IMR-90 (cell line): ENCODE results near the gene HMGN1. TPM values are rescaled to one million over a fixed set of nuclear protein-coding genes. Genes with fewer than 3 reads are reported as not detected.
A peak's percentile ranks its signal among the peaks of the same experiment; 100 is the strongest.

Source experiments
- ATAC-seq: fragments of 200-7000 bp; cut with Tn5 transposase; 2 replicates; pipeline ENCODE4 v1.9.1; 2020; ENCODE audit warnings: low read depth, mild to moderate bottlenecking, moderate library complexity
- BruUV-seq: library from RNA; stranded (reverse); fragments of 400-500 nt; replicated peaks from 2 replicates; lab custom pipeline; 2021; lab: Mats Ljungman, UMichigan
- CTCF ChIA-PET: fragments of 300-600 bp; formaldehyde crosslinking; extraction: SDS; loops from one replicate; lab custom pipeline; 2021; ENCODE audit warnings: antibody characterized with exemption; lab: Yijun Ruan, JAX
- POLR2A ChIA-PET: fragments of 300-600 bp; sonication (Branson Sonifier 250); formaldehyde crosslinking; loops from one replicate; lab custom pipeline; 2022; ENCODE audit warnings: antibody characterized with exemption; ENCODE audit not compliant: unreplicated experiment; lab: Charles Lee
- DNase-seq: peaks from one replicate; pipeline ENCODE4 v3.0.0; 2013
- H2AFZ ChIP-seq: replicated peaks from 2 replicates; pipeline ENCODE3; 2013; ENCODE audit warnings: low read length, mild to moderate bottlenecking; ENCODE audit not compliant: poor library complexity
- H2AK5ac ChIP-seq: 2 replicates; pipeline ENCODE4 v1.6.1; 2013; ENCODE audit warnings: low read depth, low read length, inconsistent platforms
- H2AK9ac ChIP-seq: replicated peaks from 2 replicates; pipeline ENCODE3; 2013; ENCODE audit warnings: mild to moderate bottlenecking, low read depth, low read length, moderate library complexity; ENCODE audit not compliant: poor library complexity
- H2BK120ac ChIP-seq: 2 replicates; pipeline ENCODE4 v1.6.1; 2013; ENCODE audit warnings: low read depth, low read length, inconsistent platforms
- H2BK15ac ChIP-seq: 3 replicates; pipeline ENCODE4 v1.6.1; 2013; ENCODE audit warnings: low read depth, low read length, inconsistent platforms
- H2BK20ac ChIP-seq: 2 replicates; pipeline ENCODE4 v1.6.1; 2013; ENCODE audit warnings: low read depth, mild to moderate bottlenecking, inconsistent platforms, low read length, moderate library complexity
- H2BK5ac ChIP-seq: 2 replicates; pipeline ENCODE4 v1.6.1; 2013; ENCODE audit warnings: mild to moderate bottlenecking, low read depth, low read length, inconsistent platforms; ENCODE audit not compliant: poor library complexity, severe bottlenecking
- H3K14ac ChIP-seq: replicated peaks from 2 replicates; pipeline ENCODE4 v1.6.1; 2013; ENCODE audit warnings: low read depth, low read length, inconsistent platforms
- H3K18ac ChIP-seq: 2 replicates; pipeline ENCODE4 v1.6.1; 2013; ENCODE audit warnings: low read depth, low read length, control low read depth
- H3K23ac ChIP-seq: 2 replicates; pipeline ENCODE4 v1.6.1; 2013; ENCODE audit warnings: low read depth, low read length, inconsistent platforms
- H3K27ac ChIP-seq: 2 replicates; pipeline ENCODE4 v1.5.1; 2013; ENCODE audit warnings: mild to moderate bottlenecking, control low read depth, low read length; ENCODE audit not compliant: insufficient read depth
- H3K27me3 ChIP-seq: 2 replicates; pipeline ENCODE4 v1.6.1; 2013; ENCODE audit warnings: low read length; ENCODE audit not compliant: control insufficient read depth, insufficient read depth
- H3K36me3 ChIP-seq: 2 replicates; pipeline ENCODE4 v1.6.1; 2013; ENCODE audit warnings: low read length, mixed read lengths; ENCODE audit not compliant: control insufficient read depth, insufficient read depth
- H3K4ac ChIP-seq: 2 replicates; pipeline ENCODE4 v1.6.1; 2013; ENCODE audit warnings: low read depth, low read length, inconsistent platforms
- H3K4me1 ChIP-seq: 2 replicates; pipeline ENCODE4 v1.6.1; 2013; ENCODE audit warnings: low read length, mixed read lengths; ENCODE audit not compliant: control insufficient read depth, insufficient read depth
- H3K4me2 ChIP-seq: 2 replicates; pipeline ENCODE4 v1.6.1; 2013; ENCODE audit warnings: low read depth, mild to moderate bottlenecking, control low read depth, low read length, moderate library complexity
- H3K4me3 ChIP-seq: 2 replicates; pipeline ENCODE4 v1.5.1; 2013; ENCODE audit warnings: low read depth, mild to moderate bottlenecking, control low read depth, low read length, moderate library complexity; ENCODE audit not compliant: insufficient read depth
- H3K56ac ChIP-seq: 2 replicates; pipeline ENCODE4 v1.6.1; 2013; ENCODE audit warnings: low read length, inconsistent platforms; ENCODE audit not compliant: insufficient read depth; ENCODE audit errors: extremely low read depth
- H3K79me1 ChIP-seq, 2 experiments: 2 replicates each; pipeline ENCODE4 v1.6.1; 2013; ENCODE audit warnings: low read length in 2 of 2, inconsistent platforms in 1 of 2, low read depth in 1 of 2
- H3K9ac ChIP-seq: 2 replicates; pipeline ENCODE4 v1.6.1; 2013; ENCODE audit warnings: low read depth, low read length, control low read depth
- H3K9me1 ChIP-seq: 2 replicates; pipeline ENCODE4 v1.6.1; 2013; ENCODE audit warnings: low read length, inconsistent platforms; ENCODE audit not compliant: insufficient read depth
- H3K9me3 ChIP-seq: 2 replicates; pipeline ENCODE4 v1.6.1; 2013; ENCODE audit warnings: low read length; ENCODE audit not compliant: control insufficient read depth, insufficient read depth
- H4K20me1 ChIP-seq: 2 replicates; pipeline ENCODE4 v1.6.1; 2013; ENCODE audit warnings: low read length, inconsistent platforms; ENCODE audit not compliant: insufficient read depth
- H4K5ac ChIP-seq: 2 replicates; pipeline ENCODE4 v1.6.1; 2013; ENCODE audit warnings: mild to moderate bottlenecking, low read depth, low read length, control low read depth
- H4K8ac ChIP-seq, 2 experiments: 2 replicates each; pipeline ENCODE4 v1.6.1; 2013; ENCODE audit warnings: low read depth in 2 of 2, low read length in 2 of 2, control low read depth in 1 of 2, inconsistent platforms in 1 of 2
- H4K91ac ChIP-seq: 2 replicates; pipeline ENCODE4 v1.6.1; 2013; ENCODE audit warnings: low read depth, low read length, inconsistent platforms; ENCODE audit not compliant: insufficient read depth
- BHLHE40 ChIP-seq: fragments of 150-350 bp; IDR thresholded peaks from 2 replicates; pipeline ENCODE4 v1.6.1; 2016; ENCODE audit warnings: mild to moderate bottlenecking, low read depth, low read length
- CEBPB ChIP-seq: IDR thresholded peaks from 2 replicates; pipeline ENCODE4 v1.6.1; 2012; ENCODE audit warnings: low read depth, low read length, improper control_type of control experiment
- CHD1 ChIP-seq: IDR thresholded peaks from 2 replicates; pipeline ENCODE4 v1.6.1; 2012; ENCODE audit warnings: low read depth, low read length, improper control_type of control experiment
- CTCF ChIP-seq: conservative IDR thresholded peaks from 2 replicates; pipeline ENCODE4 v1.5.1; 2012; ENCODE audit warnings: mild to moderate bottlenecking, low read depth, low read length, improper control_type of control experiment
- ELK1 ChIP-seq: fragments of 150-350 bp; IDR thresholded peaks from 2 replicates; pipeline ENCODE4 v1.6.1; 2016; ENCODE audit warnings: low read depth, mild to moderate bottlenecking, low read length, moderate library complexity, borderline replicate concordance
- FOS ChIP-seq: fragments of 150-350 bp; IDR thresholded peaks from 2 replicates; pipeline ENCODE4 v1.6.1; 2016; ENCODE audit warnings: low read depth, low read length
- MAFK ChIP-seq: IDR thresholded peaks from 2 replicates; pipeline ENCODE4 v1.6.1; 2012; ENCODE audit warnings: low read depth, low read length, improper control_type of control experiment
- MAZ ChIP-seq: IDR thresholded peaks from 2 replicates; pipeline ENCODE4 v1.6.1; 2012; ENCODE audit warnings: low read depth, mild to moderate bottlenecking, low read length, improper control_type of control experiment, moderate library complexity, borderline replicate concordance
- MXI1 ChIP-seq: IDR thresholded peaks from 2 replicates; pipeline ENCODE4 v1.6.1; 2012; ENCODE audit warnings: low read depth, mild to moderate bottlenecking, low read length, moderate library complexity, borderline replicate concordance
- NFE2L2 ChIP-seq: fragments of 150-350 bp; IDR thresholded peaks from 2 replicates; pipeline ENCODE4 v1.6.1; 2016; ENCODE audit warnings: low read depth, mild to moderate bottlenecking, low read length
- POLR2A ChIP-seq: IDR thresholded peaks from 2 replicates; pipeline ENCODE4 v1.6.1; 2012; ENCODE audit warnings: mild to moderate bottlenecking, low read depth, low read length
- RAD21 ChIP-seq: IDR thresholded peaks from 2 replicates; pipeline ENCODE4 v1.6.1; 2012; ENCODE audit warnings: low read length, improper control_type of control experiment
- RCOR1 ChIP-seq: IDR thresholded peaks from 2 replicates; pipeline ENCODE4 v1.6.1; 2012; ENCODE audit warnings: mild to moderate bottlenecking, low read length, improper control_type of control experiment; ENCODE audit not compliant: insufficient replicate concordance
- RFX5 ChIP-seq: IDR thresholded peaks from 2 replicates; pipeline ENCODE4 v1.8.0; 2012; ENCODE audit warnings: low read depth, mild to moderate bottlenecking, low read length, moderate library complexity
- SMC3 ChIP-seq: fragments of 150-350 bp; IDR thresholded peaks from 2 replicates; pipeline ENCODE4 v1.6.1; 2016; ENCODE audit warnings: low read depth, mild to moderate bottlenecking, antibody characterized with exemption, low read length, moderate library complexity
- USF2 ChIP-seq: fragments of 150-350 bp; IDR thresholded peaks from 2 replicates; pipeline ENCODE4 v1.6.1; 2017; ENCODE audit warnings: mild to moderate bottlenecking, antibody characterized with exemption, low read length, low read depth
- whole genome bisulfite sequencing, 2 experiments: methylation state at CpG; one replicate each; pipeline versions ENCODE4 v1.1.5 to v1.1.7; 2013; ENCODE audit warnings: missing lambda C conversion rate in 2 of 2; ENCODE audit not compliant: insufficient read length in 1 of 2; ENCODE audit errors: extremely low coverage in 2 of 2; 5-methylcytosine and 5-hydroxymethylcytosine counted together
- dilution Hi-C: fragments of 300-500 bp; cut with HindIII; formaldehyde crosslinking; loops from one replicate; pipeline ENCODE4 v1.14.3; 2018; ENCODE audit warnings: low sequenced_read_pairs; ENCODE audit not compliant: unreplicated experiment
- in situ Hi-C: fragments of 300-500 bp; cut with MboI; formaldehyde crosslinking; loops from 3 replicates; pipeline ENCODE4 v1.14.3; 2019; ENCODE audit warnings: low sequenced_read_pairs, inconsistent platforms, mixed read lengths
- intact Hi-C: fragments of 100-400 bp; cut with micrococcal nuclease; formaldehyde crosslinking; loops from 2 replicates; pipeline ENCODE4 v1.10.0; 2022
- polyA plus RNA-seq, 3 experiments: library from polyadenylated mRNA; depleted of rRNA; stranded (reverse); fragments of >200 nt; gene quantifications; 2 replicates each; pipeline ENCODE4 v1.2.3, GENCODE V29; 2012; ENCODE audit warnings: low replicate concordance in 1 of 3
- total RNA-seq: library from RNA; depleted of rRNA; stranded (reverse); fragments of >200 nt; gene quantifications from 2 replicates; pipeline ENCODE4 v1.2.3, GENCODE V29; 2012

The HMGN1 gene
- total and polyA plus RNA-seq, 2 of the 4 experiments (the other 2 are of a cell fraction): 55.2 to 155 TPM

- H4K8ac ChIP-seq: peak overlapping the region in 1 of 2 experiments; percentile 65; a peak in 1 of 4 replicates
- intact Hi-C loops (loop anchor here (1.0 to 10.0 kb wide), 4 partner anchors 40 to 884 kb away; partner anchors contain the start of gene PSMG1), dilution Hi-C loops (no loop called here), in situ Hi-C loops (loop anchor here (5.0 kb wide), 1 partner anchor 71 kb away; no protein-coding TSS in a partner anchor)
- H4K5ac ChIP-seq: no peak overlapping the region
- no peak overlapping the region for H2BK5ac ChIP-seq
- no CpG with 5 or more reads among the region's 10 CpGs for WGBS, 2 experiments
- no peak overlapping the region for H2AK5ac ChIP-seq
- no peak overlapping the region for H3K18ac ChIP-seq
- H3K23ac ChIP-seq: peak overlapping the region; percentile 33; the same call in 1 of the 2 replicates
- H3K14ac ChIP-seq: no peak overlapping the region
- BruUV-seq: no TSS peak
- TF ChIP-seq MAZ: no peak
- no peak for TF ChIP-seq NFE2L2
- TF ChIP-seq BHLHE40: no peak
- no peak for TF ChIP-seq MAFK
- no peak for TF ChIP-seq RCOR1
- TF ChIP-seq MXI1: no peak
- TF ChIP-seq ELK1: no peak
- TF ChIP-seq SMC3: no peak
- no peak for TF ChIP-seq CTCF
- TF ChIP-seq POLR2A: no peak
- TF ChIP-seq RFX5: no peak
- TF ChIP-seq RAD21: no peak
- TF ChIP-seq CEBPB: no peak
- TF ChIP-seq CHD1: no peak
- no peak for TF ChIP-seq USF2
- TF ChIP-seq FOS: no peak
- H2BK120ac ChIP-seq: no peak overlapping the region
- 0 out of 2 replicates have a peak overlapping the region, but pooled peaks have one; percentile 1 for H3K4ac ChIP-seq
- peaks cover 15% of the 10 kb centered on the region for H3K9me1 ChIP-seq
- peak overlapping the region; percentile 90 for H2AFZ ChIP-seq
- H3K4me1 ChIP-seq: peaks cover 14% of the 10 kb centered on the region
- H3K27me3 ChIP-seq: no peaks in the 10 kb centered on the region
- H4K91ac ChIP-seq: no peak overlapping the region
- peak overlapping the region; percentile 5 for H3K9ac ChIP-seq
- H2BK20ac ChIP-seq: no peak overlapping the region
- peak overlapping the region; percentile 92 for H2AK9ac ChIP-seq
- ATAC-seq (no peak), DNase-seq (no peak)
- peak overlapping the region; percentile 48; the same call in 1 of the 2 replicates for H3K4me2 ChIP-seq
- H3K56ac ChIP-seq: no peak overlapping the region
- CTCF ChIA-PET: no interaction called here
- H3K27ac ChIP-seq: no peak overlapping the region
- no peak overlapping the region for H3K4me3 ChIP-seq
- H3K36me3 ChIP-seq: peaks cover 24% of the 10 kb centered on the region
- POLR2A ChIA-PET: no interaction called here
- H3K79me1 ChIP-seq: peaks cover 21 to 70% of the 10 kb centered on the region in 2 experiments
- H3K9me3 ChIP-seq: no peaks in the 10 kb centered on the region
- peaks cover 17% of the 10 kb centered on the region for H4K20me1 ChIP-seq
- no peak overlapping the region for H2BK15ac ChIP-seq
Observed at GRCh38 chr21:39388811-39389155, 39.9 kb upstream of the HMGN1 start.
